ENCODE results near the gene SCNN1G. TPM values are rescaled to one million over a fixed set of nuclear protein-coding genes. Genes with fewer than 3 reads are reported as not detected.
A peak's percentile ranks its signal among the peaks of the same experiment; 100 is the strongest.
"Not testable (repeated sequence)": the region's sequence is repeated elsewhere in the genome, so short reads cannot be mapped to it uniquely, and the experiment has no call there.

The SCNN1G gene
- total RNA-seq, 1 donor from 2014 or later, result not detected

- no peaks in the 10 kb centered on the region for H3K36me3 ChIP-seq (ENCODE audit: control insufficient read depth, insufficient read depth, low read length)
- TF ChIP-seq, protein P1, sequence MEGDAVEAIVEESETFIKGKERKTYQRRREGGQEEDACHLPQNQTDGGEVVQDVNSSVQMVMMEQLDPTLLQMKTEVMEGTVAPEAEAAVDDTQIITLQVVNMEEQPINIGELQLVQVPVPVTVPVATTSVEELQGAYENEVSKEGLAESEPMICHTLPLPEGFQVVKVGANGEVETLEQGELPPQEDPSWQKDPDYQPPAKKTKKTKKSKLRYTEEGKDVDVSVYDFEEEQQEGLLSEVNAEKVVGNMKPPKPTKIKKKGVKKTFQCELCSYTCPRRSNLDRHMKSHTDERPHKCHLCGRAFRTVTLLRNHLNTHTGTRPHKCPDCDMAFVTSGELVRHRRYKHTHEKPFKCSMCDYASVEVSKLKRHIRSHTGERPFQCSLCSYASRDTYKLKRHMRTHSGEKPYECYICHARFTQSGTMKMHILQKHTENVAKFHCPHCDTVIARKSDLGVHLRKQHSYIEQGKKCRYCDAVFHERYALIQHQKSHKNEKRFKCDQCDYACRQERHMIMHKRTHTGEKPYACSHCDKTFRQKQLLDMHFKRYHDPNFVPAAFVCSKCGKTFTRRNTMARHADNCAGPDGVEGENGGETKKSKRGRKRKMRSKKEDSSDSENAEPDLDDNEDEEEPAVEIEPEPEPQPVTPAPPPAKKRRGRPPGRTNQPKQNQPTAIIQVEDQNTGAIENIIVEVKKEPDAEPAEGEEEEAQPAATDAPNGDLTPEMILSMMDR (IDR thresholded peaks at IDR 0.05; ENCODE audit: insufficient read depth, low read length, severe bottlenecking), result no peak
- no peaks in the 10 kb centered on the region for H3K27me3 ChIP-seq (ENCODE audit: control insufficient read depth, insufficient read depth, low read length)
- H3K4me3 ChIP-seq (ENCODE audit: low read depth, low read length), result no peak overlapping the region
- DNase-seq (ENCODE audit: low read depth) (no peak), FAIRE-seq (no peak)
Measured at GRCh38 chr16:23245268-23245667, 62.7 kb downstream of the SCNN1G start.

- DNase-seq (ENCODE audit: low read depth), result no peak
Measured at GRCh38 chr16:23248261-23249194, 66.0 kb downstream of the SCNN1G start.

DNA sequence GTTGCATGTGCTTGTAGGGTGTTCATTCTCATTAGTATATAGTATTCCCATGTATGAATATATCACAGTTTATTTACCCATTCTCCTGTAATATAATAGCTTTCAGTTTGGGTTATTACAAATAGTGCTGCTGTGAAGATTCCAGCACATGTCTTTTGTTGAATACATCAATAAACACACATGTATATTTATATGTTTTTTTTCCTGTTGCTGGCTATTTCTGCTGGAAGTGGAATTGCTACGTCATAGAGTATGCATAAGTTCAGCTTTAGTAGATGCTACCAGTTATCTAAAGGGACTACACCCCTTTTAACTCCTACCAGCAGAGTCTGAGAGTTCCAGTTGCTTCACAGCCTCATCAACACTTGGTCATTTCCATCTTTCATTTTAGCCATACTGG lies 67.3 kb downstream of the SCNN1G start:
- no peak for FAIRE-seq
- Histone ChIP-seq H3K4me3 (ENCODE audit: low read depth, low read length) (no peak overlapping the region), H3K36me3 (ENCODE audit: control insufficient read depth, insufficient read depth, low read length) (no peaks in the 10 kb centered on the region), H3K27me3 (ENCODE audit: control insufficient read depth, insufficient read depth, low read length) (no peaks in the 10 kb centered on the region)
- TF ChIP-seq, protein P1 (IDR thresholded peaks at IDR 0.05; ENCODE audit: insufficient read depth, low read length, severe bottlenecking), result no peak
- DNase-seq (ENCODE audit: low read depth), result no peak

More at GRCh38 chr16:23248261-23249194, 66.0 kb downstream of the SCNN1G start:
- Histone ChIP-seq H3K27me3 (ENCODE audit: control insufficient read depth, insufficient read depth, low read length) (no peaks in the 10 kb centered on the region), H3K4me3 (ENCODE audit: low read depth, low read length) (no peak overlapping the region), H3K36me3 (ENCODE audit: control insufficient read depth, insufficient read depth, low read length) (no peaks in the 10 kb centered on the region)
- TF ChIP-seq, protein P1 (IDR thresholded peaks at IDR 0.05; ENCODE audit: insufficient read depth, low read length, severe bottlenecking), result no peak
- no peak for FAIRE-seq

GRCh38 chr16:23252310-23252709 lies 69.8 kb downstream of the SCNN1G start:
- H3K27me3 ChIP-seq (ENCODE audit: control insufficient read depth, insufficient read depth, low read length), result no peaks in the 10 kb centered on the region
- TF ChIP-seq, protein P1 (IDR thresholded peaks at IDR 0.05; ENCODE audit: insufficient read depth, low read length, severe bottlenecking), result no peak
- H3K4me3 ChIP-seq (ENCODE audit: low read depth, low read length), result no peak overlapping the region
- DNase-seq (ENCODE audit: low read depth) (no peak), FAIRE-seq (no peak)
- no peaks in the 10 kb centered on the region for H3K36me3 ChIP-seq (ENCODE audit: control insufficient read depth, insufficient read depth, low read length)

DNA sequence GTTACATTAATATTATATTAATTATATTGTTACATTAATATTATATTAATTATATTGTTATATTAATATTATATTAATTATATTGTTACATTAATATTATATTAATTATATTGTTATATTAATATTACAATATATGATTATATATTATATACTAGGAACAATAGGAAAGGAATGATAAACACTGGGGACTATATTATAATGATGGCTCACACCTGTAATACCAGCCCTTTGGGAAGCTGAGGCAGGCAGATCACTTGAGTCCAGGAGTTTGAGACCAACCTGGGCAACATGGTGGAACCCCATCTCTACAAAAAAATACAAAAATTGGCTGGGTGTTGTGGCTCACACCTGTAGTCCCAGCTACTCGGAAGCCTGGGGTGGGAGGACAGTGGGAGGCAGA lies 71.1 kb downstream of the SCNN1G start:
- H3K36me3 ChIP-seq (ENCODE audit: control insufficient read depth, insufficient read depth, low read length); DNase-seq (ENCODE audit: low read depth); H3K4me3 ChIP-seq (ENCODE audit: low read depth, low read length); FAIRE-seq; H3K27me3 ChIP-seq (ENCODE audit: control insufficient read depth, insufficient read depth, low read length): not testable (repeated sequence)

- Histone ChIP-seq H3K27me3 (ENCODE audit: control insufficient read depth, insufficient read depth, low read length) (no peaks in the 10 kb centered on the region), H3K36me3 (ENCODE audit: control insufficient read depth, insufficient read depth, low read length) (no peaks in the 10 kb centered on the region), H3K4me3 (ENCODE audit: low read depth, low read length) (no peak overlapping the region)
- TF ChIP-seq, protein P1 (IDR thresholded peaks at IDR 0.05; ENCODE audit: insufficient read depth, low read length, severe bottlenecking), result no peak
- FAIRE-seq, result peak; percentile 13
- DNase-seq (ENCODE audit: low read depth), result no peak
Measured at GRCh38 chr16:23254338-23254737, 71.8 kb downstream of the SCNN1G start.
